Stomach (tissue), 19 donors: ENCODE data around the gene SPEM2. TPM values are rescaled to one million over a fixed set of nuclear protein-coding genes. Genes with fewer than 3 reads are reported as not detected.
A peak's percentile ranks its signal among the peaks of the same experiment; 100 is the strongest.

Experiments used
- DNase-seq, 2 donors: peaks; one replicate each; pipeline versions ENCODE4 v3.0.0 to v3.0.0-alpha.2; 2013 to 2019
- H3K27ac ChIP-seq, 5 donors: fragments of 200-600 bp in 4 of 5; sonication (generic) in 4 of 5; one replicate each; pipeline ENCODE4 v1.5.1; 2013 to 2019; ENCODE audit warnings: mild to moderate bottlenecking in 1 of 5, moderate library complexity in 1 of 5
- H3K27me3 ChIP-seq, 3 donors: fragments of 200-600 bp; sonication (generic); one replicate each; pipeline ENCODE4 v1.5.1; 2017 to 2019; ENCODE audit warnings: mixed run types in 1 of 3
- H3K36me3 ChIP-seq, 4 donors: fragments of 200-600 bp; sonication (generic); 1 replicate in 3 of 4; 2 replicates in 1 of 4; pipeline ENCODE4 v1.5.1; 2016 to 2019
- H3K4me1 ChIP-seq, 4 donors: fragments of 200-600 bp; sonication (generic); one replicate each; pipeline ENCODE4 v1.5.1; 2016 to 2019
- H3K4me3 ChIP-seq, 4 donors: fragments of 200-600 bp; sonication (generic) in 3 of 4; one replicate each; pipeline ENCODE4 v1.5.1; 2016 to 2019; ENCODE audit warnings: mild to moderate bottlenecking in 1 of 4
- H3K9me3 ChIP-seq, 4 donors: fragments of 200-600 bp; sonication (generic); one replicate each; pipeline ENCODE4 v1.5.1; 2016 to 2019
- EP300 ChIP-seq: sonication (generic); formaldehyde crosslinking; IDR thresholded peaks from one replicate; pipeline ENCODE4 v1.6.1; 2017; ENCODE audit warnings: antibody characterized with exemption
- POLR2A ChIP-seq, 4 donors: fragments of 450-650 bp; IDR thresholded peaks; one replicate each; pipeline ENCODE4 v1.6.1; 2016; ENCODE audit warnings: antibody characterized with exemption in 4 of 4, control low read depth in 2 of 4, mild to moderate bottlenecking in 1 of 4, moderate library complexity in 1 of 4
- POLR2AphosphoS5 ChIP-seq, 3 donors: sonication (generic); formaldehyde crosslinking; IDR thresholded peaks; one replicate each; pipeline ENCODE4 v1.6.1; 2016; ENCODE audit warnings: antibody characterized with exemption in 3 of 3
- whole genome bisulfite sequencing, 5 donors: extraction: QIAGEN DNeasy Blood & Tissue Kit in 3 of 5; methylation state at CpG; one replicate each; pipeline versions ENCODE4 v1.1.5 to v1.1.7; 2013 to 2018; 5-methylcytosine and 5-hydroxymethylcytosine counted together
- intact Hi-C: fragments of 100-400 bp; cut with DNase I; formaldehyde crosslinking; loops from one replicate; pipeline ENCODE4 v1.15.1; 2023; ENCODE audit warnings: low total_unique reads
- long read RNA-seq, 10 donors: transcript quantifications; one replicate each; lab custom pipeline, GENCODE V29; 2026
- polyA plus RNA-seq, 3 donors: library from polyadenylated mRNA; stranded (reverse); fragments of 200-250 nt; gene quantifications; one replicate each; pipeline ENCODE4 v1.2.3, GENCODE V29; 2013
- total RNA-seq, 5 donors: library from RNA; depleted of rRNA; stranded (reverse); fragments of >200 nt; gene quantifications; one replicate each; pipeline versions ENCODE4 v1.1.0 to v1.2.3, GENCODE V29; 2014 to 2016
- TF ChIP-seq, protein P1 (sequence below), 7 experiments: fragments of 450-650 bp in 4 of 7; fragments of 200-600 bp in 3 of 7; sonication (generic) in 3 of 7; IDR thresholded peaks; one replicate each; pipeline ENCODE4 v1.5.1; 2016 to 2019; ENCODE audit warnings: antibody characterized with exemption in 7 of 7, control low read depth in 2 of 7, mild to moderate bottlenecking in 1 of 7
- donor health status: healthy with polysubstance abuse.
- donor health status: Bipolar disorder and iron deficiency.
- donor health status: healthy.

SPEM2 gene
- not detected for total RNA-seq
- not detected for polyA plus RNA-seq
- long read RNA-seq, donor 1, result 0 reads
- long read RNA-seq, donor 2, result 0 reads
- long read RNA-seq, donor 3, result 0 reads
- long read RNA-seq, donor 4, result 0 reads
- long read RNA-seq, donor 5, result 0 reads
- long read RNA-seq, donor 6, result 0 reads
- long read RNA-seq, donor 7, result 0 reads
- long read RNA-seq, donor 8, result 0 reads
- long read RNA-seq, donor 9, result 0 reads
- long read RNA-seq, donor 10, result 0 reads

DNA sequence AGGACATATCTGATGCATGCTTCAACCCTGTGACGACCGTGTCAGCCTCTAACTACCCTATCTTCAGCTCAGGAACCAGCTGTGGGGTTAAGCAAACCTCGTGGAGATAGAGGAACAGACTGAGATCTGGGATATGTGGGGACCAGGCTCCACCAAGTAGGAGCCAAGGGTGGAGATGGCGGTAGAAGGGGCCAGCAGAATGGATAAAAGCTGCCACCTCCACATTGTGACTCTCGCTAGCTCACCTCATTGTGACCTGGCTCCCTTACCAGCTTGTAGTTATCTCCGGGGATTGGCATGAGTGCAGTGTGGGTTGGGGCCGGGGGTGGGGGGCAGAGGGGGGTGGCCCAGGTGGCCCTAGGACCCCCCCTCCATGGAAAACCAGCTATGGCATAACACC is at the start of gene SPEM2:
Gene SPEM2, plus strand, starts transcription at position 301 of the 400 bp plus-strand sequence. Its CDS starts 73 bp downstream, at position 374.
- 47 to 83% (median 57%) methylated on average over 6 to 7 of the region's 7 CpGs for WGBS, 5 donors
- no peaks in the 10 kb centered on the region for H3K36me3 ChIP-seq
- TF ChIP-seq POLR2A (IDR thresholded peaks at IDR 0.05) (no peak), EP300 (no peak), POLR2AphosphoS5 (IDR thresholded peaks at IDR 0.05) (no peak)
- TF ChIP-seq, protein P1, sequence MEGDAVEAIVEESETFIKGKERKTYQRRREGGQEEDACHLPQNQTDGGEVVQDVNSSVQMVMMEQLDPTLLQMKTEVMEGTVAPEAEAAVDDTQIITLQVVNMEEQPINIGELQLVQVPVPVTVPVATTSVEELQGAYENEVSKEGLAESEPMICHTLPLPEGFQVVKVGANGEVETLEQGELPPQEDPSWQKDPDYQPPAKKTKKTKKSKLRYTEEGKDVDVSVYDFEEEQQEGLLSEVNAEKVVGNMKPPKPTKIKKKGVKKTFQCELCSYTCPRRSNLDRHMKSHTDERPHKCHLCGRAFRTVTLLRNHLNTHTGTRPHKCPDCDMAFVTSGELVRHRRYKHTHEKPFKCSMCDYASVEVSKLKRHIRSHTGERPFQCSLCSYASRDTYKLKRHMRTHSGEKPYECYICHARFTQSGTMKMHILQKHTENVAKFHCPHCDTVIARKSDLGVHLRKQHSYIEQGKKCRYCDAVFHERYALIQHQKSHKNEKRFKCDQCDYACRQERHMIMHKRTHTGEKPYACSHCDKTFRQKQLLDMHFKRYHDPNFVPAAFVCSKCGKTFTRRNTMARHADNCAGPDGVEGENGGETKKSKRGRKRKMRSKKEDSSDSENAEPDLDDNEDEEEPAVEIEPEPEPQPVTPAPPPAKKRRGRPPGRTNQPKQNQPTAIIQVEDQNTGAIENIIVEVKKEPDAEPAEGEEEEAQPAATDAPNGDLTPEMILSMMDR (IDR thresholded peaks at IDR 0.05), result no peak
- no peak within 1 kb of the TSS for H3K27ac ChIP-seq
- H3K27me3 ChIP-seq, result no peaks in the 10 kb centered on the region
- no peaks in the 10 kb centered on the region for H3K4me1 ChIP-seq
- H3K9me3 ChIP-seq, result no peaks in the 10 kb centered on the region
- no peak for DNase-seq
- no peak within 1 kb of the TSS for H3K4me3 ChIP-seq
- intact Hi-C loops, result loop anchor here (10.0 kb wide), 1 partner anchor 61 kb away; no protein-coding TSS in a partner anchor

DNA sequence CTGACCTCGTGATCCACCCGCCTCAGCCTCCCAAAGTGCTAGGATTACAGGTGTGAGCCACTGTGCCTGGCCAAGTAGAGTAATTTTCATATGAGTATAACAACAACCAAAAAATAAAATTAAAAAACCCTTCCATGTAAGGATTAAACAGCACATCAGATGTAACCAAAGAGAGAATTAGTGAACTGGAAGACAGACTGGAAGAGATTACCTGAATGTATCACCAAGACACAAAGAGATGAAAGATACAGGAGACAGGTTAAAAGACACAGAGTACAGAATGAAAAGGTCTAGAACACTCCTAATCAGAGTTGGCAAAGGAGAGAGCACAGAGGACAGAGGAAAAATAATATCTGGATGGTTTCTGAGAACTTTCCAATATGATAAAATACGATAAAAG is 46.3 kb upstream of the SPEM2 start:
- 94 to 100% (median 95%) methylated on average over 3 of the region's 3 CpGs for WGBS, 5 donors
- peaks cover 0 to 11% (median 6%) of the 10 kb centered on the region in 4 donors for H3K36me3 ChIP-seq
- H3K4me1 ChIP-seq, result peaks cover 25 to 42% (median 35%) of the 10 kb centered on the region in 4 donors
- peaks cover 0 to 28% (median 5%) of the 10 kb centered on the region in 3 donors for H3K27me3 ChIP-seq
- DNase-seq, result no peak
- no peak overlapping the region for H3K4me3 ChIP-seq
- intact Hi-C loops, result no loop called here
- H3K27ac ChIP-seq, result no peak overlapping the region
- no peak for TF ChIP-seq POLR2AphosphoS5 (IDR thresholded peaks at IDR 0.05)
- TF ChIP-seq, protein P1 (IDR thresholded peaks at IDR 0.05), result no peak
- TF ChIP-seq EP300, result no peak
- TF ChIP-seq POLR2A (IDR thresholded peaks at IDR 0.05), result no peak
- no peaks in the 10 kb centered on the region for H3K9me3 ChIP-seq

DNA sequence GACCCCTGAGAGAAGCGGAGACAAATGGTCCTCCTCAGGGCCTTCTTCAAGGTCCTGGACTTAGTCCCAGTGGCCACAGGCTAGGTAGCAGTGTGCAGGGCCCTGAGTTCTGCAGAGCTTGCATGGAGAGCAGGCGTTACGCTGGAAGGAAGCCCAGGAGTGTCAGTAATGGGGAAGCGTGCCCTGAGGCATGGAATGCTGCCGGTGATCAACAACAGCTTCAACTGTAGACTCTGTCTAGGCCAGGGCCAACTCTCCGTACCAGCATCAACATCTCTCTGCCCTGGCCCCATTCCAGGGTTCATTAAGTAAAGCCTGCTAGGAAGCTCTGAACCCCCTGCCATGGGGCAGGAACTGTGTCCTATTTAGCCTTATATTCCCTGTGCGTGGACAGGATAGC is 45.1 kb upstream of the SPEM2 start:
- TF ChIP-seq EP300, result no peak
- Histone ChIP-seq H3K4me1 (peaks cover 25 to 46% (median 37%) of the 10 kb centered on the region in 4 donors), H3K9me3 (no peaks in the 10 kb centered on the region), H3K27ac (peak overlapping the region; percentile 75 to 87 (median 82)), H3K27me3 (peaks cover 0 to 32% (median 5%) of the 10 kb centered on the region in 3 donors), H3K4me3 (peak overlapping the region; percentile 49 to 68 (median 54)), H3K36me3 (peaks cover 0 to 20% (median 15%) of the 10 kb centered on the region in 4 donors)
- peak; percentile 70 to 80 for DNase-seq
- intact Hi-C loops, result no loop called here
- WGBS, 5 donors, result 14 to 51% (median 19%) methylated on average over 2 to 7 of the region's 7 CpGs

DNA sequence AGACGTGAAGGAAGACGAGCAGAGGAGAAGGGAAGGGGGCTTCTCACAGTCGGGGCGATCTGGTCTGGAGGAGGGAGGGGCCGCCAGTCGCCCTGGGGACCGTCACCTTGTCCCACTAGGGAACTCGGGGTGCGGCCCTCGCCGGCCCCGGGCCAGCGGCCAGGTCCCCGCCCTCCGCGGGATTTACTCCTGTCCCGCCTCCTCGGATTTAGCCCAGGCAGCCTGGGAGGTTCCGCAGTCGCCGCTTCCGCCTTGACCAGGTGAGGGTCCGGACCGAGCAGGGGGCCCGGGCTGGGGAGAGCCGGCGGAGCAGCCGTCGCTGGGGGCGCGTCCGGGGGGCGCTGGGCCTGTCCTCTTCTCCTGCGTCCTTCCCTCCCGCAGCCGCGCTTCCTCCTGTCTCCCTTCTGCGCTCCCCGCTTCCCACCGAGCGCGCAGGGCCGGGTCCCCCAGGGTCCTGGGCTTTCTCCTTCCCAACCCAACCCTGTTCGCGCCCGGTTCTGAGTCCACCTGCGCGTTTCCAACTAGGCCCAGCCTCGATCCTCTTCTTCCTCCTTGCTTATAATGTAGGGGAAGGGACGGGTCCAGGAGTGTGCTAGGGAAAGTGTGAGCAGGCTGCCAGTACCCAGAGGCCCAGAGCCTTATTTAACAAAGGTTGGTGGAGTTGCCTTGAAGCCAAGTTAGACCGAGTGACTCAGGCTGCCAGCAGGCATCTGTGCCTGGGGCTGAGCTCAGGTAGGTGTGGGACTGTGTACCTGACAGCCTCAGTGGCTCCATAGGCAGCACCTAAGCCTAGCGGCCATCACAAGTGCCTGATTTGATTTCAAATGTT is 44.3 kb upstream of the SPEM2 start, which contains the start of gene TNK1:
Gene TNK1, plus strand, starts transcription at position 235 of the 829 bp plus-strand sequence. CDS start 1,838 bp downstream, outside the sequence.
- H3K4me1 ChIP-seq, result peaks cover 25 to 46% (median 37%) of the 10 kb centered on the region in 4 donors
- 3 to 10% (median 6%) methylated on average over 15 to 52 of the region's 52 CpGs for WGBS, 5 donors
- no peaks in the 10 kb centered on the region for H3K9me3 ChIP-seq
- peak within 1 kb of the TSS; percentile 49 to 68 (median 54) for H3K4me3 ChIP-seq
- H3K36me3 ChIP-seq, result peaks cover 0 to 26% (median 20%) of the 10 kb centered on the region in 4 donors
- H3K27me3 ChIP-seq, result peaks cover 0 to 32% (median 5%) of the 10 kb centered on the region in 3 donors
- peak within 1 kb of the TSS; percentile 75 to 87 (median 82) for H3K27ac ChIP-seq
- intact Hi-C loops, result no loop called here
- TF ChIP-seq EP300 (no peak), POLR2AphosphoS5 (IDR thresholded peaks at IDR 0.05) (peak in 2 of 3 donors; percentile 80 to 92), POLR2A (IDR thresholded peaks at IDR 0.05) (peak in 1 of 4 donors; percentile 74)
- TF ChIP-seq, protein P1 (IDR thresholded peaks at IDR 0.05), result no peak
- DNase-seq, result peak; percentile 86 to 89
